Fibroblast of lung (primary cell): ENCODE results near the gene GMCL2. TPM values are rescaled to one million over a fixed set of nuclear protein-coding genes. Genes with fewer than 3 reads are reported as not detected.

Experiments used
- DNase-seq, 2 donors: peaks; one replicate each; pipeline versions ENCODE4 v3.0.0 to v3.0.0-alpha.2; 2010; ENCODE audit warnings: low read depth in 2 of 2
- H2AFZ ChIP-seq: 2 replicates; pipeline ENCODE4 v1.5.1; 2012; ENCODE audit warnings: low read length, control low read depth, inconsistent platforms
- H3K27ac ChIP-seq: 2 replicates; pipeline ENCODE4 v1.5.1; 2011; ENCODE audit warnings: low read length, control low read depth; ENCODE audit not compliant: insufficient read depth
- H3K27me3 ChIP-seq: 2 replicates; pipeline ENCODE4 v1.5.1; 2011; ENCODE audit warnings: mild to moderate bottlenecking, low read length; ENCODE audit not compliant: control insufficient read depth, insufficient read depth
- H3K36me3 ChIP-seq: 2 replicates; pipeline ENCODE4 v1.5.1; 2011; ENCODE audit warnings: low read length; ENCODE audit not compliant: control insufficient read depth, insufficient read depth
- H3K4me1 ChIP-seq: 2 replicates; pipeline ENCODE4 v1.5.1; 2011; ENCODE audit warnings: low read length; ENCODE audit not compliant: control insufficient read depth, insufficient read depth; ENCODE audit errors: extremely low read depth
- H3K4me2 ChIP-seq: 2 replicates; pipeline ENCODE4 v1.5.1; 2011; ENCODE audit warnings: low read length, control low read depth; ENCODE audit not compliant: insufficient read depth; ENCODE audit errors: extremely low read depth
- H3K4me3 ChIP-seq, 4 experiments: fragments of 200-600 bp in 1 of 4; sonication (generic) in 1 of 4; replicated peaks in 1 of 4; 2 replicates each; pipeline ENCODE4 v1.5.1; 2011 to 2016; ENCODE audit warnings: low read length in 4 of 4, low read depth in 3 of 4, mild to moderate bottlenecking in 3 of 4, control low read depth in 2 of 4, inconsistent platforms in 1 of 4, mixed read lengths in 1 of 4; ENCODE audit not compliant: insufficient read depth in 1 of 4; ENCODE audit errors: control extremely low read depth in 1 of 4
- H3K79me2 ChIP-seq: 2 replicates; pipeline ENCODE4 v1.5.1; 2012; ENCODE audit warnings: mild to moderate bottlenecking, low read length, inconsistent platforms; ENCODE audit not compliant: control insufficient read depth, insufficient read depth
- H3K9ac ChIP-seq: 2 replicates; pipeline ENCODE4 v1.5.1; 2011; ENCODE audit warnings: mild to moderate bottlenecking, low read length, control low read depth; ENCODE audit not compliant: insufficient read depth
- H3K9me3 ChIP-seq: 2 replicates; pipeline ENCODE4 v1.5.1; 2012; ENCODE audit warnings: low read depth, low read length; ENCODE audit not compliant: control insufficient read depth, insufficient read depth
- H4K20me1 ChIP-seq: 2 replicates; pipeline ENCODE4 v1.5.1; 2011; ENCODE audit warnings: low read length; ENCODE audit not compliant: control insufficient read depth, insufficient read depth; ENCODE audit errors: extremely low read depth
- EZH2 ChIP-seq: IDR thresholded peaks from 2 replicates; pipeline ENCODE4 v1.5.1; 2012; ENCODE audit warnings: low read length, control low read depth, mild to moderate bottlenecking; ENCODE audit errors: missing control alignments
- polyA plus RNA-seq, 2 donors: library from polyadenylated mRNA; depleted of rRNA in 1 of 2; stranded (reverse) in 1 of 2; unstranded in 1 of 2; fragments of >200 nt; gene quantifications; 2 replicates each; pipeline ENCODE4 v1.2.1, GENCODE V29; 2011 to 2012; ENCODE audit warnings: missing spikeins in 1 of 2
- total RNA-seq: library from RNA; depleted of rRNA; stranded (reverse); fragments of >200 nt; gene quantifications from 2 replicates; pipeline ENCODE4 v1.2.1, GENCODE V29; 2014
- TF ChIP-seq, protein P1 (sequence below), 2 donors: IDR thresholded peaks in 1 of 2; conservative IDR thresholded peaks in 1 of 2; 1 replicate in 1 of 2; 2 replicates in 1 of 2; pipeline ENCODE4 v1.5.1; 2011 to 2012; ENCODE audit warnings: low read length in 2 of 2, control low read depth in 1 of 2, inconsistent platforms in 1 of 2, low read depth in 1 of 2, mild to moderate bottlenecking in 1 of 2

GMCL2 gene
- total and polyA plus RNA-seq, 2 donors (not counting 1 experiment from before 2014, with no cell fraction given) = under 0.01 TPM; not detected in 1

GRCh38 chr5:178174456-178174855, 12.7 kb downstream of the GMCL2 start:
- DNase-seq = no peak
- Histone ChIP-seq H3K4me2 (no peak overlapping the region), H3K27ac (no peak overlapping the region), H2AFZ (no peak overlapping the region), H3K4me1 (no peaks in the 10 kb centered on the region), H3K27me3 (no peaks in the 10 kb centered on the region), H3K79me2 (no peaks in the 10 kb centered on the region), H3K4me3 (no peak overlapping the region), H3K9ac (no peak overlapping the region), H3K36me3 (no peaks in the 10 kb centered on the region), H4K20me1 (no peaks in the 10 kb centered on the region), H3K9me3 (no peaks in the 10 kb centered on the region)
- no peak for TF ChIP-seq EZH2
- TF ChIP-seq, protein P1, sequence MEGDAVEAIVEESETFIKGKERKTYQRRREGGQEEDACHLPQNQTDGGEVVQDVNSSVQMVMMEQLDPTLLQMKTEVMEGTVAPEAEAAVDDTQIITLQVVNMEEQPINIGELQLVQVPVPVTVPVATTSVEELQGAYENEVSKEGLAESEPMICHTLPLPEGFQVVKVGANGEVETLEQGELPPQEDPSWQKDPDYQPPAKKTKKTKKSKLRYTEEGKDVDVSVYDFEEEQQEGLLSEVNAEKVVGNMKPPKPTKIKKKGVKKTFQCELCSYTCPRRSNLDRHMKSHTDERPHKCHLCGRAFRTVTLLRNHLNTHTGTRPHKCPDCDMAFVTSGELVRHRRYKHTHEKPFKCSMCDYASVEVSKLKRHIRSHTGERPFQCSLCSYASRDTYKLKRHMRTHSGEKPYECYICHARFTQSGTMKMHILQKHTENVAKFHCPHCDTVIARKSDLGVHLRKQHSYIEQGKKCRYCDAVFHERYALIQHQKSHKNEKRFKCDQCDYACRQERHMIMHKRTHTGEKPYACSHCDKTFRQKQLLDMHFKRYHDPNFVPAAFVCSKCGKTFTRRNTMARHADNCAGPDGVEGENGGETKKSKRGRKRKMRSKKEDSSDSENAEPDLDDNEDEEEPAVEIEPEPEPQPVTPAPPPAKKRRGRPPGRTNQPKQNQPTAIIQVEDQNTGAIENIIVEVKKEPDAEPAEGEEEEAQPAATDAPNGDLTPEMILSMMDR (conservative IDR thresholded peaks at IDR 0.05 in 1 of 2, IDR thresholded peaks at IDR 0.05 in 1 of 2; ENCODE audit: low read depth in 1 of 2, low read length in 2 of 2) = no peak

GRCh38 chr5:178170455-178170854, 16.7 kb downstream of the GMCL2 start:
- Histone ChIP-seq H2AFZ (no peak overlapping the region), H3K4me1 (no peaks in the 10 kb centered on the region), H3K36me3 (no peaks in the 10 kb centered on the region), H3K9me3 (no peaks in the 10 kb centered on the region), H3K79me2 (no peaks in the 10 kb centered on the region), H3K9ac (no peak overlapping the region), H3K27ac (no peak overlapping the region), H3K4me2 (no peak overlapping the region), H3K27me3 (peaks cover 4% of the 10 kb centered on the region), H3K4me3 (no peak overlapping the region), H4K20me1 (no peaks in the 10 kb centered on the region)
- TF ChIP-seq EZH2 = no peak
- TF ChIP-seq, protein P1 (conservative IDR thresholded peaks at IDR 0.05 in 1 of 2, IDR thresholded peaks at IDR 0.05 in 1 of 2; ENCODE audit: low read depth in 1 of 2, low read length in 2 of 2) = no peak
- no peak for DNase-seq

GRCh38 chr5:178165581-178165980, 21.6 kb downstream of the GMCL2 start:
- no peak for DNase-seq
- Histone ChIP-seq H3K9ac (no peak overlapping the region), H3K79me2 (no peaks in the 10 kb centered on the region), H4K20me1 (no peaks in the 10 kb centered on the region), H3K27me3 (peaks cover 5% of the 10 kb centered on the region), H3K9me3 (no peaks in the 10 kb centered on the region), H3K4me3 (no peak overlapping the region), H3K27ac (no peak overlapping the region), H3K36me3 (no peaks in the 10 kb centered on the region), H3K4me2 (peak overlapping the region; percentile 25), H2AFZ (no peak overlapping the region), H3K4me1 (no peaks in the 10 kb centered on the region)
- no peak for TF ChIP-seq EZH2
- TF ChIP-seq, protein P1 (conservative IDR thresholded peaks at IDR 0.05 in 1 of 2, IDR thresholded peaks at IDR 0.05 in 1 of 2; ENCODE audit: low read depth in 1 of 2, low read length in 2 of 2) = no peak
